GM12878 (cell line): ENCODE data around the gene CEBPE. TPM values are rescaled to one million over a fixed set of nuclear protein-coding genes. Genes with fewer than 3 reads are reported as not detected.

Source experiments
- ATAC-seq: fragments of 200-7000 bp; cut with Tn5 transposase; 3 replicates; pipeline ENCODE4 v1.9.1; 2020; ENCODE audit warnings: mild to moderate bottlenecking, moderate library complexity
- BruUV-seq: library from RNA; stranded (reverse); fragments of 400-500 nt; replicated peaks from 2 replicates; lab custom pipeline; 2021; lab: Mats Ljungman, UMichigan
- CTCF ChIA-PET: fragments of 300-600 bp; sonication (Branson Sonifier 250); formaldehyde crosslinking; extraction: SDS; loops from one replicate; lab custom pipeline; 2021; ENCODE audit warnings: inconsistent platforms; lab: Yijun Ruan, JAX
- POLR2A ChIA-PET: fragments of 350-600 bp; formaldehyde crosslinking; extraction: SDS; loops from one replicate; lab custom pipeline; 2021; ENCODE audit warnings: inconsistent platforms; lab: Charles Lee
- RAD21 ChIA-PET: fragments of 300-600 bp; sonication (Branson Sonifier 250); formaldehyde crosslinking; loops from one replicate; lab custom pipeline; 2023; ENCODE audit warnings: antibody characterized with exemption; ENCODE audit not compliant: unreplicated experiment; lab: Charles Lee
- SMC1A ChIA-PET: fragments of 300-600 bp; sonication (Branson Sonifier 250); formaldehyde crosslinking; loops from one replicate; lab custom pipeline; 2023; ENCODE audit not compliant: unreplicated experiment, uncharacterized antibody; lab: Charles Lee
- DNase-seq: peaks from one replicate; pipeline ENCODE4 v3.0.0-alpha.2; 2011; ENCODE audit warnings: low read depth, low spot score
- FAIRE-seq: peaks from 3 replicates; lab custom pipeline; 2011; peaks lifted over from hg19 to GRCh38; lab: Jason Lieb, UNC
- H2AFZ ChIP-seq: 2 replicates; pipeline ENCODE4 v1.6.0; 2011; ENCODE audit warnings: low read depth, low read length, control low read depth; ENCODE audit not compliant: control insufficient read depth
- H3K27ac ChIP-seq: 2 replicates; pipeline ENCODE4 v1.5.1; 2011; ENCODE audit warnings: control low read depth; ENCODE audit not compliant: control insufficient read depth, insufficient read depth
- H3K27me3 ChIP-seq, 2 experiments: replicated peaks in 1 of 2; 2 replicates each; pipeline versions ENCODE4 v1.6.0 to v1.6.1; 2011; ENCODE audit warnings: low read length in 1 of 2; ENCODE audit not compliant: control insufficient read depth in 2 of 2, insufficient read depth in 2 of 2
- H3K36me3 ChIP-seq, 2 experiments: 2 replicates each; pipeline ENCODE4 v1.5.1; 2011; ENCODE audit warnings: low read length in 1 of 2; ENCODE audit not compliant: control insufficient read depth in 2 of 2, insufficient read depth in 2 of 2
- H3K4me1 ChIP-seq: 2 replicates; pipeline ENCODE4 v1.6.1; 2011; ENCODE audit warnings: mild to moderate bottlenecking, low read length, moderate library complexity, mixed read lengths; ENCODE audit not compliant: control insufficient read depth, insufficient read depth
- H3K4me2 ChIP-seq: 2 replicates; pipeline ENCODE4 v1.6.0; 2011; ENCODE audit warnings: control low read depth; ENCODE audit not compliant: control insufficient read depth, insufficient read depth
- H3K4me3 ChIP-seq: fragments of 200-600 bp; sonication (generic); 2 replicates; pipeline ENCODE4 v1.5.1; 2016
- H3K79me2 ChIP-seq: 2 replicates; pipeline ENCODE4 v1.6.0; 2011; ENCODE audit warnings: low read length; ENCODE audit not compliant: control insufficient read depth, insufficient read depth
- H3K9ac ChIP-seq: 2 replicates; pipeline ENCODE4 v1.8.0; 2011; ENCODE audit warnings: low read length, control low read depth, mixed read lengths; ENCODE audit not compliant: control insufficient read depth, insufficient read depth
- H3K9me3 ChIP-seq: replicated peaks from 3 replicates; pipeline ENCODE4 v1.5.1; 2011; ENCODE audit warnings: mild to moderate bottlenecking, low read length; ENCODE audit not compliant: control insufficient read depth, insufficient read depth
- H4K20me1 ChIP-seq: 2 replicates; pipeline ENCODE4 v1.6.0; 2011; ENCODE audit not compliant: control insufficient read depth, insufficient read depth
- POLR2AphosphoS5 ChIP-seq: IDR thresholded peaks from 2 replicates; pipeline ENCODE4 v1.6.1; 2011; ENCODE audit warnings: mild to moderate bottlenecking, low read length, inconsistent platforms
- RAD51 ChIP-seq: fragments of 450-650 bp; IDR thresholded peaks from 2 replicates; pipeline ENCODE4 v1.6.1; 2016; ENCODE audit warnings: moderate library complexity, mild to moderate bottlenecking, inconsistent platforms
- SP1 ChIP-seq: IDR thresholded peaks from one replicate; pipeline ENCODE4 v1.6.1; 2011; ENCODE audit warnings: low read depth, low read length
- TCF12 ChIP-seq: IDR thresholded peaks from 2 replicates; pipeline ENCODE4 v1.6.1; 2011; ENCODE audit warnings: low read depth, mild to moderate bottlenecking, low read length
- ZNF217 ChIP-seq: fragments of 450-650 bp; IDR thresholded peaks from 2 replicates; pipeline ENCODE4 v1.6.1; 2017; ENCODE audit warnings: antibody characterized with exemption, mild to moderate bottlenecking
- WGBS: methylation state at CpG from one replicate; pipeline ENCODE4 v1.1.6; 2016; ENCODE audit warnings: low lambda C conversion rate; ENCODE audit not compliant: insufficient replicate concordance, insufficient coverage; ENCODE audit errors: missing lambda C conversion rate; 5-methylcytosine and 5-hydroxymethylcytosine counted together
- in situ Hi-C: fragments of 300-500 bp; cut with MboI; formaldehyde crosslinking; loops from 9 replicates; pipeline ENCODE4 v1.14.3; 2018; ENCODE audit warnings: mixed read lengths
- intact Hi-C: fragments of 100-400 bp; cut with micrococcal nuclease; formaldehyde crosslinking; loops from one replicate; pipeline ENCODE4 v1.14.2; 2022; ENCODE audit not compliant: unreplicated experiment
- polyA plus RNA-seq, 11 experiments: library from polyadenylated mRNA; depleted of rRNA in 4 of 11; unstranded in 6 of 11; stranded (reverse) in 5 of 11; fragments of >200 nt; fragmentation: Nextera tagmentation in 4 of 11; fragmentation: Illumina TruSeq in 1 of 11; extraction: Ambion mirVana in 4 of 11; extraction: Trizol in 1 of 11; gene quantifications; 1 replicate in 1 of 11; 2 replicates in 10 of 11; pipeline versions ENCODE4 v1.2.1 to v1.2.3, GENCODE V29; 2011 to 2016; ENCODE audit warnings: inconsistent platforms in 2 of 11, missing spikeins in 2 of 11, low read depth in 1 of 11
- total RNA-seq, 4 experiments: library from RNA; depleted of rRNA in 3 of 4; stranded (reverse); fragments of >200 nt in 3 of 4; fragmentation: Illumina TruSeq in 1 of 4; extraction: Trizol in 1 of 4; gene quantifications; 2 replicates each; pipeline versions ENCODE4 v1.2.1 to v1.2.3, GENCODE V29; 2013 to 2021
- TF ChIP-seq, protein P1 (sequence below): fragments of 450-650 bp; IDR thresholded peaks from 2 replicates; pipeline ENCODE4 v1.6.1; 2017; ENCODE audit warnings: borderline replicate concordance
- TF ChIP-seq, protein P2 (sequence below): IDR thresholded peaks from 2 replicates; pipeline ENCODE4 v1.6.1; 2012; ENCODE audit warnings: low read depth, low read length, improper control_type of control experiment

CEBPE gene
- total and polyA plus RNA-seq, 10 of the 15 experiments (the other 5 are each of a cell fraction or from before 2014, with no cell fraction given) = 0.09 to 0.45 (median 0.24) TPM; not detected in 7

DNA sequence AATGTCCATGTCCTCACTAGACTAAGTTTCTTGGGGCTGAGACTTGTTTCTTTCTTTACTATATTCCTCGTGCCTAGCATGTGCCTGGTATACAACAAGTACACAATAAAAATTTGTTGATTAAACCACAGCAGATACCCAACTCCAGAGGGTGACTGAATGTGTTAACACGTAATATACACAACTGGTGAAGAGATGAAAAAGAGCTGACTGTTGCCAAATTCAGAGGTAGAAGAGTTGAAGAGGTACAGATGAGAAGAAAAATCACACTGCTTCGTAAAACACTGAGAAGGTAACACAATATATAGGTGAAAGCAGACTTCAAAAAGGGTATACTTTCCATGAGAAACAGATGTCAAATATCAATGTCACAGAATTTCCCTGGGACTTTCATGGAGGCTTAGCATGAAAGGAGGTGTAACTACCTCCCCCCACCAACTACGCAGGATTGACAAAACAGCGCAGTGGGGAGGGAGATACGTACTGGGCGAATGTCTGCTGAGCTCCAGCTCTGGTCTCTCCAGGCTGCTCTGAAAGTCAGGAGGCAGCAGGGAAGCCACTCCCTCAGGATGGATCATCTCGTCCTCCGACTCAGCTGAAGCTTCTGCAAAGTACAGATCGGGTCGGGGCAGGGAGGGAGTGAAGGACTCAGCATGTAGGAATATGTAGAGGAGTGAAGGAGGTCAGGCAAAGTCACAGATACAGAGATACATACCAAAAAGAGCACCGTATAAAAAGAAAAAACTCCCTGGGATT, 29.4 kb downstream of the CEBPE start:
- TF ChIP-seq RAD51 = no peak
- no peak for TF ChIP-seq SP1
- no peak for TF ChIP-seq TCF12
- TF ChIP-seq POLR2AphosphoS5 = no peak
- no peak for TF ChIP-seq ZNF217
- TF ChIP-seq, protein P1, sequence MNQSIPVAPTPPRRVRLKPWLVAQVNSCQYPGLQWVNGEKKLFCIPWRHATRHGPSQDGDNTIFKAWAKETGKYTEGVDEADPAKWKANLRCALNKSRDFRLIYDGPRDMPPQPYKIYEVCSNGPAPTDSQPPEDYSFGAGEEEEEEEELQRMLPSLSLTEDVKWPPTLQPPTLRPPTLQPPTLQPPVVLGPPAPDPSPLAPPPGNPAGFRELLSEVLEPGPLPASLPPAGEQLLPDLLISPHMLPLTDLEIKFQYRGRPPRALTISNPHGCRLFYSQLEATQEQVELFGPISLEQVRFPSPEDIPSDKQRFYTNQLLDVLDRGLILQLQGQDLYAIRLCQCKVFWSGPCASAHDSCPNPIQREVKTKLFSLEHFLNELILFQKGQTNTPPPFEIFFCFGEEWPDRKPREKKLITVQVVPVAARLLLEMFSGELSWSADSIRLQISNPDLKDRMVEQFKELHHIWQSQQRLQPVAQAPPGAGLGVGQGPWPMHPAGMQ = no peak
- TF ChIP-seq, protein P2, sequence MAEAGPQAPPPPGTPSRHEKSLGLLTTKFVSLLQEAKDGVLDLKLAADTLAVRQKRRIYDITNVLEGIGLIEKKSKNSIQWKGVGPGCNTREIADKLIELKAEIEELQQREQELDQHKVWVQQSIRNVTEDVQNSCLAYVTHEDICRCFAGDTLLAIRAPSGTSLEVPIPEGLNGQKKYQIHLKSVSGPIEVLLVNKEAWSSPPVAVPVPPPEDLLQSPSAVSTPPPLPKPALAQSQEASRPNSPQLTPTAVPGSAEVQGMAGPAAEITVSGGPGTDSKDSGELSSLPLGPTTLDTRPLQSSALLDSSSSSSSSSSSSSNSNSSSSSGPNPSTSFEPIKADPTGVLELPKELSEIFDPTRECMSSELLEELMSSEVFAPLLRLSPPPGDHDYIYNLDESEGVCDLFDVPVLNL = no peak
- intact Hi-C loops = no loop called here
- Histone ChIP-seq H3K4me3 (no peak overlapping the region), H2AFZ (no peak overlapping the region), H3K27me3 (no peaks in the 10 kb centered on the region), H3K9me3 (no peaks in the 10 kb centered on the region), H3K9ac (no peak overlapping the region), H3K36me3 (peaks cover 4 to 37% of the 10 kb centered on the region in 2 experiments), H3K79me2 (peaks cover 30% of the 10 kb centered on the region), H3K27ac (no peak overlapping the region), H3K4me1 (no peaks in the 10 kb centered on the region; the same call in 1 of the 2 replicates), H3K4me2 (no peak overlapping the region), H4K20me1 (0 out of 2 replicates have a peak, but pooled peaks cover 7% of the 10 kb centered on the region)
- ATAC-seq = no peak
- in situ Hi-C loops = no loop called here
- BruUV-seq = no TSS peak
- ChIA-PET RAD21 (no interaction called here), CTCF (interaction anchor here (0.7 to 5.3 kb wide), 5 partner anchors 13 to 31 kb away, joined by 3 to 60 read pairs (median 9); no protein-coding TSS in a partner anchor), SMC1A (interaction anchor here (0.6 to 2.3 kb wide), 5 partner anchors 9 to 64 kb away, joined by 3 to 11 read pairs (median 3); no protein-coding TSS in a partner anchor), POLR2A (interaction anchor here (1.0 to 1.7 kb wide), 2 partner anchors 83 to 517 kb away, joined by 3 to 6 read pairs; no protein-coding TSS in a partner anchor)
- no peak for FAIRE-seq
- DNase-seq = no peak
- WGBS = 99% methylated on average over 12 of the region's 12 CpGs
